Motor neuron (in vitro differentiated cells): Measurements from ENCODE around the gene LCE1F. TPM values are rescaled to one million over a fixed set of nuclear protein-coding genes. Genes with fewer than 3 reads are reported as not detected.

Experiments used
- ATAC-seq, 8 experiments: fragments of 200-7000 bp; cut with Tn5 transposase; replicated peaks in 6 of 8; 2 replicates each; pipeline ENCODE4 v1.8.0; 2021; ENCODE audit warnings: mild to moderate bottlenecking in 8 of 8, moderate library complexity in 8 of 8
- H3K27ac ChIP-seq, 2 donors: fragments of 250-450 bp; sonication (Bioruptor Pico); 2 replicates each; pipeline ENCODE4 v1.9.0; 2021; ENCODE audit warnings: antibody characterized with exemption in 2 of 2, mild to moderate bottlenecking in 2 of 2, moderate library complexity in 1 of 2
- H3K4me1 ChIP-seq, 2 donors: fragments of 250-450 bp; sonication (Bioruptor Pico); replicated peaks in 1 of 2; 2 replicates each; pipeline ENCODE4 v1.6.1; 2021; ENCODE audit warnings: antibody characterized with exemption in 2 of 2, mild to moderate bottlenecking in 2 of 2, moderate library complexity in 1 of 2
- H3K4me3 ChIP-seq, 5 donors: fragments of 250-450 bp; sonication (Bioruptor Pico); 2 replicates each; pipeline ENCODE4 v1.9.0; 2021; ENCODE audit warnings: antibody characterized with exemption in 5 of 5, mild to moderate bottlenecking in 5 of 5, moderate library complexity in 4 of 5
- WGBS, 10 experiments: fragments of 450-650 bp; shearing (Covaris generic); methylation state at CpG; one replicate each; pipeline ENCODE4 v1.0.0; 2022; 5-methylcytosine and 5-hydroxymethylcytosine counted together
- in situ Hi-C, 9 experiments: fragments of 400-800 bp; cut with MboI; loops; one replicate each; pipeline ENCODE4 v1.15.0; 2021; ENCODE audit warnings: low sequenced_read_pairs in 9 of 9, low pct_unique_long_range_greater_than_20kb in 2 of 9; ENCODE audit not compliant: unreplicated experiment in 9 of 9
- total RNA-seq, 8 experiments: library from RNA; unstranded; fragments of 300-600 nt; gene quantifications; 2 replicates each; pipeline versions ENCODE4 v1.2.3 to v1.2.4, GENCODE V29; 2022

Gene LCE1F, protein sequence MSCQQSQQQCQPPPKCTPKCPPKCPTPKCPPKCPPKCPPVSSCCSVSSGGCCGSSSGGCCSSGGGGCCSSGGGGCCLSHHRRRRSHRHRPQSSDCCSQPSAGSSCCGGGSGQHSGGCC
- not detected for total RNA-seq

DNA sequence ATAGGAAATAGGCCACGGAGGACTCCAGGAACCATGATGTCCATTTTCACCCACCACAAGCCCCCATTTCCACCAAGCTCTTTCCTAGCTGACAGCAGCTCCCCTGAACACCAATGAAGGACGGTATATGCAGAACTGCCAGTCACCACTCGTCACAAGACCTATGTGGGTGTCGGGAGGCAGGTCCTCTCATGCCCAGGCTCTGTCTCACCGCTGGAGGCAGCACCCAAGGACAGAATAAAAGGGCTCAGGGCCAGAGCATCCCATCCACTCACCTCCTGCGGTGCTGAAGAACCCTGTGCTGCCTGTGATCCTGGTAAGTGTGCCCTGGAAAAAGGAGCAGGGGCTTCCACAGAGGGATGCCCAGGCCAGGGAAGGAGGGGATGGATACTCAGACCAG lies at the start of gene LCE1F:
Gene LCE1F (plus strand): TSS at position 266 of the 400 bp plus-strand sequence. CDS start 1,232 bp downstream, outside the sequence.
- in situ Hi-C loops, result no loop called here
- Histone ChIP-seq H3K27ac (no peak within 1 kb of the TSS), H3K4me1 (no peaks in the 10 kb centered on the region), H3K4me3 (no peak within 1 kb of the TSS)
- ATAC-seq, result peak in 1 of 8 experiments; percentile 31
- 0 to 62% (median 9%) methylated on average over 1 to 5 of the region's 6 CpGs; no CpG with 5 or more reads in 3 of the 10 experiments for WGBS, 10 experiments

DNA sequence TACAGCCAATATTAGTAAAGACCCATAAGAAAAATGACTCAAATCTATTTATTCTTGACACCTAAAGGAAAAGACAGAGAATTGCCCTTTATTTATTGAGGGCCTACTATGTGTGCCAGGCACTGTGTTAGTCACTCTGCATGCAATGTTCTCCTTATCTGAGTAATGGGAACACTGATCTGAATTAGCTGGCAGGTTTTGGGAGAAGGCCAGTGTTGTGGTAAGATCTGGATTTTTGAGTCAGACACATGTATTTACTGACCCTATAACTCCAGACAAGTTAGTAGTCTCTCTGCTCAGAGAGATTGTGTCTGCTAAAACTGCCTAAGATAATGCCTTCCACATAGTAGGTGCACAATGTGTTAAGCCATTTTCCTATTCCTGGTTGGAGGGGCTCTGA lies 49.7 kb upstream of the LCE1F start:
- H3K27ac ChIP-seq, result no peak overlapping the region
- no peak overlapping the region for H3K4me3 ChIP-seq
- in situ Hi-C loops, result no loop called here
- no peaks in the 10 kb centered on the region for H3K4me1 ChIP-seq
- no peak for ATAC-seq

DNA sequence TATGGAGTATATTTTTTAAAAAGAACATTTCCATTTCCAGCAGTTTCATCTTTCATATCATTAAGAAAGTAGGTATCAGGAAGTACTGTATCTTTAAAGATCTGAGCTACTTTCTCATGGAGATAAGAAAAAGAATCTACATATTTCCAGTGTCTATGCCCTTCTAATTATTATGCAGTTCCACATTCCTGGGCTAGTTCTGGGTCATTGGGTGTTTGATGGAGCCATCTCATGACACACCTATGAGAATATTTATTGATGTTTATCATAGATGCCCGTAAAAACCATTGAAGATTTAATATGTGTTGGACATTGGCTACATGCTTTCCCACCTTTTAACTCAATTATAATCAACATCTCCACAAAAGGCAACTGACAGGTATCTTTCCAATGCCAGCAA lies 46.0 kb upstream of the LCE1F start:
- Histone ChIP-seq H3K4me1 (no peaks in the 10 kb centered on the region), H3K27ac (no peak overlapping the region), H3K4me3 (no peak overlapping the region)
- in situ Hi-C loops, result no loop called here
- WGBS, 10 experiments, result 0 to 83% (median 8%) methylated on average over 1 of the region's 1 CpG; no CpG with 5 or more reads in 5 of the 10 experiments
- no peak for ATAC-seq

DNA sequence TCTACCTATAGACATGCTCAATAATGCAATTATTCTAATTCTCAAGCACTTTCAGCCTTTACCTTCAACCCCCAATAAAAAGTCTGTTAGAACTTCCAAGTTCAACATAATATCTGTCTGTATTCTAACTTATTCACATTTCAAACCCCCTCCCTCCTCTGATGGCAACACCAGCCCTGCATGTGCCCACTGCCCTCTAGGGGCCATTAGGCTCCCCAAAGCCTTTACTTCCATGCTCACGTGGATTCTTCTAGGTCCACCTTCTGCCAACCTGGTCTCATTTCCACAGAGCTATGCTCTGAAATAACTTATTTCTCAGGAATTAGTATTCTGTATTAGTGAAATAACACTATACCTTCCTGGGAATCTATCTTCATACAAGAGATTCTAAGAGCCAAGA lies 39.3 kb upstream of the LCE1F start:
- H3K27ac ChIP-seq, result no peak overlapping the region
- ATAC-seq, result peak in 2 of 8 experiments; percentile 24 to 32

DNA sequence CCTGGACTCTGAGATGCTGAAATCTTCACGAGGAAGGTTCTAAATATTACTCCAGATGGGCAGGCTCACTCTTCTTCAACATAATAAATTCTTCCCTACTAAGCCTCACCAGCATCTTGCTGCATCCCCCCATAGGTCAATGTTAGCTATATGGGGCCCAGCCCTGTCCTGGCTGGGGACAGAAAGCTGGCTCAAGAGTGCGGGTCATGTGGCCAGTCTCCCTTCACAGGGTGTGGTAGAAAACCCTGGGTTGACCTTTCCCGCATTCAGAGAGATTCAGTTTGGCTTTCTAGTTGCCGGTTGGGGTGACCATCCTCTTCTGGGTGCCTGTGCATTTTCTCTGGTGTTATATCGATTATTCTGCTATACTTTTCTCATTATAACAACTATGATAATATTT lies 36.9 kb upstream of the LCE1F start:
- in situ Hi-C loops, result no loop called here

More for the DNA sequence above, 39.3 kb upstream of the LCE1F start:
- in situ Hi-C loops, result no loop called here
- WGBS, 10 experiments, result 0 to 60% (median 8%) methylated on average over 1 of the region's 1 CpG; no CpG with 5 or more reads in 4 of the 10 experiments
- H3K4me3 ChIP-seq, result no peak overlapping the region
- H3K4me1 ChIP-seq, result no peaks in the 10 kb centered on the region

DNA sequence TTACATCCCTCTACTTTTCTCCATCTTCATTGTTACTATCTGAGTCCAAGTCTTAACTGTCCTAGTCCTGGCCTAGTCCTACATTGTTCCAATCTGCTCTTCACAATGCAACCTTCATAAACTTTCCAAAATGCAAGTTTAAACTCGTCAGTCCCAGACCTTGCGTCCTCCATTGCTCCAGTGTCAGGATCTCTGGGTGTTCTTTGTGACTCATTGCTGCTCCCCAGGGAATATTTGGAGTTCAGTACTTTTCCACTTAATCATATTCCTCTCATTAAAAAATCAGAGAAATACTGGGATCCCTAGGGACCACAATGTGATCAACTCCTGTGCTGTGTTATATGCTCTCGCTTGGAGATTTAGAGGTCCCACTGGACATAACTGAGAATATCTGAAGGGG lies 35.1 kb upstream of the LCE1F start:
- H3K27ac ChIP-seq, result no peak overlapping the region
- no peaks in the 10 kb centered on the region for H3K4me1 ChIP-seq
- H3K4me3 ChIP-seq, result no peak overlapping the region
- no peak for ATAC-seq
- in situ Hi-C loops, result no loop called here
- 44 to 80% (median 60%) methylated on average over 2 to 3 of the region's 3 CpGs; no CpG with 5 or more reads in 3 of the 10 experiments for WGBS, 10 experiments

More for the DNA sequence above, 36.9 kb upstream of the LCE1F start:
- H3K4me3 ChIP-seq, result no peak overlapping the region
- WGBS, 10 experiments, result 10 to 100% (median 48%) methylated on average over 1 to 4 of the region's 5 CpGs; no CpG with 5 or more reads in 2 of the 10 experiments
- H3K4me1 ChIP-seq, result no peaks in the 10 kb centered on the region
- H3K27ac ChIP-seq, result no peak overlapping the region
- peak in 2 of 8 experiments; percentile 76 to 84 for ATAC-seq

DNA sequence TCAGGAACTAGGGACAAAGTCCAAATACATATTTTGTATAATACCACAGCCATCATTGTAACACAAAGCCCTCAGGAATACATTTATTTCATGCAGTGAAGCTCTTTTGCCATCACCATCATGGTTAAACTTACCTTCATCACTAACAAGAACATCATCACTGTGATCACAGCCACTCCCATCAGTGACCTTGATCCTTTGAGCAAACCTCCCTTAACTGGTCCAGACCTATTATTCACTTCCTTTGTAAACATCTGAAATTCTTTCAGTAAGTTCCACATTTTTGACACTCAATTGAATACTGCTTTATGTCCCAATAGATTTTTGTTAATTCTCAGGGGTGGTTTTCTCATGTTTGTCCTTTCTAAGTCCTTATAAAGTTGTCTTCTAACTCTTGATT lies 33.3 kb upstream of the LCE1F start:
- Histone ChIP-seq H3K27ac (no peak overlapping the region), H3K4me1 (no peaks in the 10 kb centered on the region), H3K4me3 (no peak overlapping the region)
- ATAC-seq, result no peak
- in situ Hi-C loops, result no loop called here

DNA sequence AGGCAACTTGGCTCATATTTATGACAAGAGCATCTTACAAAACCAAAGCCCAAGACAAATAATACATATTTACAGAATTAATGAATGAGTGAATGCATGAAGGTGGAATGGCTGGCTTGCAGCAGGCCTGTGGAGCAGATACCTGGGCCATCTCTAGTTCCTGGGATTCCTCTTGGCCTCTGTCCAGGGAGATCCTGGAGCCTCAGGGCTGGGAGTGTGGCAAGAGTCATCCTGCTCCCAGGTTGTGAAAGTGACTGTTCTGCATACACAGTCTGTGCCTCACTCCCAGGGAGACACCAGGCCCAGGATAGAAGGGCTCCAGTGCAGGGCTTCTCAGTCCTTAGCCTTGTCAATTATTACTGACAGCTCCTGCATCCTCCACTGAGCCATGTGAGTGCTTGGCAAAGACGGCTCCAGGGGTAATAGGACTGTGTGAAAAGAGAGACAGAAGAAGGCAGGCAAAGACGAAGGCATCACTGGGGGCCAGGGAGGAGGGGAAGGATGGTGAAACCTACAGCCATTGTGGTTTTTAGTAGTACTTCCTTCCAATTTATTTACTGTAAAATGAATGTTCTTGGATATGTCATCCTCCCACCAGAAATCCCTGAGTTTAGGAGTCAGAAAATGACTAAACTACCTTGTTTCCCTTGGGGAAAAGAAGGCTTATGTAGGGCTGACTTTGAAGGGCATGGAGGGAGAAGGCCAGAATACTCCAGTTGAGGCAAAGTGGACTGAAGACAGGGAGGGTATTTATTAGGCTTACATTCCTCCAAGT lies 31.4 kb upstream of the LCE1F start:
- in situ Hi-C loops, result no loop called here

DNA sequence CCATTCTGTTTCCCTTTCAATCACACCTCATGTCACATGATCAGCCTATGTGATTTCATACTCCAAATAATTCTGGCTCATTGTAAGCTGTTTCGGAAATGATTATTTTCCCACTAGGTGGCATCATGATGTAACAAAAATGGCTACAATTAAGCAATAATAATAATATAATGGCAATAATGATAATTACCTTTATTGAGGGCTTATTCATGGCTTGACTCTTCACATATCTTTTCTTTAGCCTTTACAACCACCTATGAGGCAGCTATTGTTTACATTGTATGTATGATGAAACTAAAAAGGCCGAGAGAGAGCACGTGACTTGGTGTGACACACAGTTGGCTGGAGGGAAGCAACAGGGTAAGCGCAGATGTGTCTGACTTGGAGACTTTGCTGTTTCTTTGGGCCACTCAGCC lies 29.6 kb upstream of the LCE1F start:
- ATAC-seq, result peak in 1 of 8 experiments; percentile 42
- no peak overlapping the region for H3K27ac ChIP-seq
- WGBS, 10 experiments, result 38 to 100% (median 75%) methylated on average over 1 to 4 of the region's 4 CpGs; no CpG with 5 or more reads in 2 of the 10 experiments
- in situ Hi-C loops, result no loop called here
- no peaks in the 10 kb centered on the region for H3K4me1 ChIP-seq
- no peak overlapping the region for H3K4me3 ChIP-seq

More for the DNA sequence above, 31.4 kb upstream of the LCE1F start:
- WGBS, 10 experiments, result 0 to 67% (median 20%) methylated on average over 1 of the region's 2 CpGs; no CpG with 5 or more reads in 3 of the 10 experiments
- Histone ChIP-seq H3K4me1 (no peaks in the 10 kb centered on the region), H3K4me3 (no peak overlapping the region), H3K27ac (no peak overlapping the region)
- peak in 2 of 8 experiments; percentile 82 to 89 for ATAC-seq

DNA sequence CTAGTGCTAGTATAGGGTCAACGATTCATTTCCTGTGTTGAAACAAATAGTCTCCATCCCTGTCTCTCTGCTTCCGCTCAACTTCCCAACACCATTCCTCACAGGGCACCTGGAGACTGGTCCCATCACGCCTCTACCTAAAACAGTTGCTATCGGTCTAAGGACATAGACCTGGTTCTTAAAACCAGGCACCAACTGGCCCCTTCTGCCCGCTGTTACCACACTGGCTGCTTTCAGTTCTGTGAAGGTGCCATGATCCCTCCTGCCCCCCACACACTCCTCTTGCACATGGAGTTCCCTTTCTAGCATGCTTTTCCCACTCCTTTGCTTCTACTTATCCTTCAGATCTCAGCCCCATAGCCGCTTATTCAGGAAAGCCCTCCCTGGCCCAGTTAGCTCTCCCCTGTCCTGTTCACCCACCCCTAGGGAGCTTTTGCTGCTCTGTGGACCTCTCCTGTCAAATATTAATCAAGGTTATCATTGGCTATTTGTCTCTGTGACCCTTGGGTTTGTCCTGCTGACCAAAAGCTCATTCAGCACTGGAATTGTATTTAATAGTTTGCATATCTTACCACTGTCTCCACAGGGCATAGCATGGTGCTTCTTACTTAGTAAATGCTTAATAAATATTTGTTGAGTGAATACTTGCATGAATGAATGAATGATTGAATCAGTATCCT lies 29.0 kb upstream of the LCE1F start:
- no peak overlapping the region for H3K4me3 ChIP-seq
- in situ Hi-C loops, result no loop called here
- no peaks in the 10 kb centered on the region for H3K4me1 ChIP-seq
- WGBS, 10 experiments, result 60 to 100% (median 72%) methylated on average over 1 to 6 of the region's 6 CpGs; no CpG with 5 or more reads in 3 of the 10 experiments
- no peak for ATAC-seq
- no peak overlapping the region for H3K27ac ChIP-seq

DNA sequence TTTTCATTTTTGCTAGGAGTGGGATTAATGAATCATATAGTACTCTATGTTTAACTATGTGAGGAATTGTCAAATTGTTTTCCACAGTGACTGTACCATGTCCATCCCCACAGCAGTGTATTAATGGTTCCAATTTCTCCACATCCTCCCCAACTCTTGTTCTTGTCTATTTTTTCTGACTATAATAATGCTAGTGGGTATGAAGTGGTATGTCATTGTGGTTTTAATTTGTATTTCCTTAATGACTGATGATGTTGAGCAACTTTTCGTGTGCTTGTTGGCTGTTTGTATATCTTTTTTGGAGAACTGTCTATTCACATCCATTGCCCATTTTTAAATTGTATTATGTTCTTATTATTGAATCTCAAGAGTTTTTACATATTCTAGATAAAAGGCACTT lies 27.1 kb upstream of the LCE1F start:
- no peaks in the 10 kb centered on the region for H3K4me1 ChIP-seq
- no peak overlapping the region for H3K27ac ChIP-seq
- WGBS, 10 experiments, result 0 to 71% (median 11%) methylated on average over 1 of the region's 1 CpG
- in situ Hi-C loops, result no loop called here
- no peak overlapping the region for H3K4me3 ChIP-seq
- no peak for ATAC-seq

DNA sequence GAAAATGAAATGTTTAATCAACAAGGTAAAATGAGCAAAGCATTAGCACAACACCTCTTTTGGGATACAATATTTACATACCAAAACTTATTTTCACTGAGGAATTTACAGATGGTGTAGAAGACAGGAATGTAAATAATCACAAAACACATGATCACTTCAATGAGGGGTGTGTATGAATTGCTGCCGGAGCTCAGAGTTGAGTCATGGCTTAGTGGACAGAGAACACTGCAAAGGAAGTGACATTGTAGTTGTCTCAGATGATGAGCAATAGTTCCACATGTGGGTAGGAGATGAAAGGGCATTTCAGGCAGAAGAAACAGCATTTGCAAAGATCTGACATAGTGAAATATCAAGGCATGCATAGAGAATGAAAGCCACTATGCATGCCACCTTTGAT lies 22.7 kb upstream of the LCE1F start:
- in situ Hi-C loops, result no loop called here
- WGBS, 10 experiments, result 0 to 78% (median 57%) methylated on average over 1 of the region's 1 CpG; no CpG with 5 or more reads in 5 of the 10 experiments
- no peak overlapping the region for H3K27ac ChIP-seq
- no peak overlapping the region for H3K4me3 ChIP-seq
- ATAC-seq, result peak in 3 of 8 experiments; percentile 63 to 100 (median 100)
- no peaks in the 10 kb centered on the region for H3K4me1 ChIP-seq

DNA sequence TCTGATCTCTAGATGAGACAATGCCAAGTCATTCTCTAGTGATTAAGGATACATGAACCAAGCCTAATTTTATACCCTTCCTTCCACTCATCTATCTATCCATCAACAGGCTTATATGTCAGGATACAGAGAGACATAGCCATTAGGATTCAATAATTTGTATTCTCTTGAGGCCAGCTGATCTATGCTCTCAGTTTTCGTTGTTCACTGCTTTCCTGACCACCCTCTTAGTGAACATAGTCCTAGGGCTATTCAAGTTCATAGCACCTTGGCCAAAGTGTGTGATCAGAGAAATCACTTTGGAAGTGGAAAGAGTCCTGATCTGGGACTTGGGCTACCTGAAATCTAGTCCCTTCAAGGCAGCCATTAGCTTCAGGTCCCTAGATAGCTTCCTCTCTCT lies 21.4 kb upstream of the LCE1F start:
- in situ Hi-C loops, result no loop called here
- no peak overlapping the region for H3K27ac ChIP-seq
- H3K4me3 ChIP-seq, result no peak overlapping the region
- WGBS, 10 experiments, result 0 to 83% (median 7%) methylated on average over 1 of the region's 1 CpG; no CpG with 5 or more reads in 4 of the 10 experiments
- no peaks in the 10 kb centered on the region for H3K4me1 ChIP-seq
- ATAC-seq, result no peak
